ENCODE measurements around the gene CORO1C.

Gene CORO1C

GRCh38 chr12:108600702-108601007 lies 130.7 kb downstream of the CORO1C start:
- CTCF ChIA-PET = interaction anchor here (0.7 to 1.6 kb wide), 2 partner anchors 17 to 136 kb away, joined by 4 to 5 read pairs; no protein-coding TSS in a partner anchor
- H3K27ac ChIP-seq = no peak overlapping the region
- POLR2A ChIA-PET (ENCODE audit: low non-redundant PET) = no interaction called here
- no peak for DNase-seq (ENCODE audit: low spot score)
- no peak for TF ChIP-seq CTCF (conservative IDR thresholded peaks at IDR 0.05; ENCODE audit: low read depth)

DNA sequence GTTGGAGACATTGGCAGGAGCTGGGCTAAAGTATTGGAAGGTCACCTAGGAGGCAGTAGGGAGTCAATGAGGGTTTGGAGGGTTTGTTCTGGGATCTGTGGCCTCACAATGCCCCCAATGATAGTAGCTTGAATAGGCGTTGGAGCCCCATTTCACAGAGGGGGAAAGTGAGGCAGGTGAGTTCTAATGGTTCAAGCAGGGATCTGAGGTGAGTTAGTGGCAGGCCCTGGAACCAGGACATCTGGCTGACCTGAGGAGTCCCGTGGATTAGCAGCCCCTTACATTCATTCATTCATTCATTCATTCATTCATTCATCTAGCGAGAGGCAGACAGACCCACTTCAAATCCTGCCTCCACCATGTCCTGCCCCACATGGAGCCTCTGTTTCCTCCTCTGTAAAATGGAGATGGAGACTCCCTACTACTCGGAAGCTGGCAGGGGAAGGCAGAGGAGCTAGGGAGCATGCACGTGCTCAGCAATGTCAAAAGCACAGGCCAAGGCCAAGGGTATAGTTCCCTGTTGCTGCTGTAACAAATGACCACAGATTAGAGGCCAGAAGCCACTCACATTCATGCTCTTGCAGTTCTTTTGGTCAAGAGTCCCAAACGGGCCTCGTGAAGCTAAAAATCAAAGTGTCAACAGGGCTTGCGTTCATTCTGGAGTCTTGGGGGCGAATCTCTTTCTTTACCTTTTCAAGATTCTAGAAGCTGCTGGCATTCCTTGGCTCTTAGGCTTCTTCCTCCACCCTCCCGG lies 131.2 kb downstream of the CORO1C start:
- ChIA-PET CTCF (interaction anchor here (0.7 to 1.6 kb wide), 2 partner anchors 18 to 135 kb away, joined by 4 to 5 read pairs; no protein-coding TSS in a partner anchor), POLR2A (ENCODE audit: low non-redundant PET) (no interaction called here)
- no peak for DNase-seq (ENCODE audit: low spot score)
- TF ChIP-seq CTCF (conservative IDR thresholded peaks at IDR 0.05; ENCODE audit: low read depth) = no peak
- no peak overlapping the region for H3K27ac ChIP-seq

DNA sequence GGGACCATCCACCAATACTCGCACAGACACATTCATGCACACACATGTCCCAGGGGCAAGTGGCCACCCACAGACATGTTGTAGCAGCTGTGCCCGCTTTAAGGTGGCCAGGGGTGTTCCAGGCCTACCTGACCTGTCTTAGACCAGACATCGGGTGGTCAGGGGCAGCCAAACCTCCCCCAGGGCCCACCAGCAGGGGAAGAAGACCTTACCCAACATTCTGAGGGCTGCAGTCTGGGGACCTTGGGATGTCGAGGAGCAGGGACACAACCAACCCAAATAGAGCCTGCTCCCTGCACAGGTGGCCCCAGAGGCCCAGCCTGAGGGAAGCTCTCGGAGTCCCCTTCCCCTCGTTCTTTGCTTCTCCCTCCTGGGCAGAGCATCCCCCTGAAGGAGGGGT lies 131.8 kb downstream of the CORO1C start:
- no peak for TF ChIP-seq CTCF (conservative IDR thresholded peaks at IDR 0.05; ENCODE audit: low read depth)
- no peak overlapping the region for H3K27ac ChIP-seq
- POLR2A ChIA-PET (ENCODE audit: low non-redundant PET) = no interaction called here

GRCh38 chr12:108598553-108599250 lies 132.6 kb downstream of the CORO1C start:
- no peak overlapping the region for H3K27ac ChIP-seq
- ChIA-PET CTCF (interaction anchor here (0.6 kb wide), 1 partner anchor 200 kb away, joined by 5 read pairs; no protein-coding TSS in a partner anchor), POLR2A (ENCODE audit: low non-redundant PET) (no interaction called here)
- TF ChIP-seq CTCF (conservative IDR thresholded peaks at IDR 0.05; ENCODE audit: low read depth) = no peak
- DNase-seq (ENCODE audit: low spot score) = no peak

More for the DNA sequence above, 131.8 kb downstream of the CORO1C start:
- CTCF ChIA-PET = interaction anchor here (1.6 kb wide), 1 partner anchor 18 kb away, joined by 5 read pairs; no protein-coding TSS in a partner anchor
- DNase-seq (ENCODE audit: low spot score) = no peak

DNA sequence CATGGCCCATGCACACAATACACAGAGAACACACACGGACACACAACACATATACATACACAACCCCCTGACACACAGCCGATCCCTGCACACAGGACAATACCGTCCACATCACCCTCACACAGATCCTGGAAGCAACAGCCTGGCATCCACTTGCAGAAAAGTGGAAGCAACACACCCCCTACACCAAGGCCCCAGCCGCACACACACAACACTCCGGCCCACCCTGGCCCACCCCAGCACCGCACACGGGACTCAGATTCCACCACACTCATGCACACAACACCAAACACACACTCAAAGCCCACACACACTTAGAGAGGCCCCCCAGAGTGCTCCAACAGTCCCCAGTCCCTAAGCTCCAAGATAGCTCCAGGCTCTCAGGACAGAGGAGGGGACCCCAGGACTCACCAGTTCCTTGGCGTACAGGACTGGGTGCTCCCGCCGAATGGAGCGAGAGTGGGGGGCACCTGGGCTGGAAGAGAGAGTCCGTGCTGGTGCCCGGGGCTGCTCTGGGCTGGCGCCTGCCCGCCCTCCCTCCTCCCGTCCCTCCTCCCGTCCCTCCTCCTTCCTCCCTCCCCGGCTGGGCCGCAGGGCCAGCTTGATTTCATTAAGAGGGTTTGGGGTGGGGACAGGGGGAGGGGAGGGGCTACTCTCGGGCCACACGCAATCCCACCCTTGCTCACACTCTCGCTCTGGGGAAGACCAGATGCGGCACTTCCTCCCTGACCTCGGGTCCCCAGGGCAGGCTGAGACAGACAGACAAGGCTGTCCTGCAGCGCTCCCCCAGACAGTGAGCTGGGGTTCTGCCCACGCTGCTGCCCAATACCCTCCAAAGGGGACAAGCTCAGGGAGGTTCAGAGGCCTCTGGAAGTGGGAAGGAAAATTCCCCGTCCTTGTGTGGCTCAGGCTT lies 133.5 kb downstream of the CORO1C start, which contains the start of gene TMEM119:
Gene TMEM119, minus strand, starts transcription at position 526 of the 913 bp plus-strand sequence. CDS start 5,701 bp downstream, outside the sequence.
- ChIA-PET POLR2A (ENCODE audit: low non-redundant PET) (no interaction called here), CTCF (interaction anchor here (0.6 kb wide), 1 partner anchor 201 kb away, joined by 5 read pairs; no protein-coding TSS in a partner anchor)
- TF ChIP-seq CTCF (conservative IDR thresholded peaks at IDR 0.05; ENCODE audit: low read depth) = no peak
- no peak for DNase-seq (ENCODE audit: low spot score)
- no peak within 1 kb of the TSS for H3K27ac ChIP-seq
